SIG-M5 treated with dmso at 0.1 percent for 504 hours (cell line): ENCODE data around the gene ALDH4A1.

Experiments
- DNase-seq: peaks from one replicate; lab custom pipeline; 2025; ENCODE audit not compliant: unreplicated experiment; lab: John Stamatoyannopoulos, UW

Gene ALDH4A1

GRCh38 chr1:18902523-18903290 lies at the start of gene ALDH4A1:
TSS of gene ALDH4A1 (minus strand) at chr1:18902555. CDS start at chr1:18902523, 32 bp downstream.
- DNase-seq, result peak; percentile 97

GRCh38 chr1:18951818-18952391 lies 49.5 kb upstream of the ALDH4A1 start:
- peak; percentile 21 for DNase-seq

- no peak for DNase-seq
Observed at GRCh38 chr1:18951416-18951815, 49.1 kb upstream of the ALDH4A1 start.

GRCh38 chr1:18950401-18951026 lies 48.2 kb upstream of the ALDH4A1 start:
- no peak for DNase-seq

- DNase-seq, result no peak
Observed at GRCh38 chr1:18949686-18950400, 47.5 kb upstream of the ALDH4A1 start.

GRCh38 chr1:18948913-18949685 lies 46.7 kb upstream of the ALDH4A1 start:
- DNase-seq, result no peak

- DNase-seq, result no peak
Observed at GRCh38 chr1:18948048-18948912, 45.9 kb upstream of the ALDH4A1 start.

- no peak for DNase-seq
Observed at GRCh38 chr1:18947570-18947969, 45.2 kb upstream of the ALDH4A1 start.

GRCh38 chr1:18946550-18947381 lies 44.4 kb upstream of the ALDH4A1 start:
- DNase-seq, result no peak

GRCh38 chr1:18945401-18945849 lies 43.1 kb upstream of the ALDH4A1 start:
- no peak for DNase-seq

GRCh38 chr1:18944810-18945209 lies 42.5 kb upstream of the ALDH4A1 start:
- no peak for DNase-seq

GRCh38 chr1:18943914-18944572 lies 41.7 kb upstream of the ALDH4A1 start:
- DNase-seq, result no peak

GRCh38 chr1:18943162-18943561 lies 40.8 kb upstream of the ALDH4A1 start:
- no peak for DNase-seq

GRCh38 chr1:18942340-18942739 lies 40.0 kb upstream of the ALDH4A1 start:
- DNase-seq, result no peak

GRCh38 chr1:18941221-18942141 lies 39.1 kb upstream of the ALDH4A1 start:
- DNase-seq, result no peak

GRCh38 chr1:18940303-18941020 lies 38.1 kb upstream of the ALDH4A1 start:
- no peak for DNase-seq
